DOHH2 (cell line): ENCODE measurements around the gene TIMM50.

Experiments used
- H3F3A ChIP-seq: fragments of 200-600 bp; sonication (generic), shearing (Covaris generic); 2 replicates; pipeline ENCODE4 v1.6.0; 2016; ENCODE audit warnings: antibody characterized with exemption, mild to moderate bottlenecking; ENCODE audit not compliant: control insufficient read depth, insufficient read depth
- H3K27ac ChIP-seq: fragments of 200-600 bp; sonication (generic); 2 replicates; pipeline ENCODE4 v1.5.1; 2014; ENCODE audit warnings: low read depth, mild to moderate bottlenecking, low read length, moderate library complexity
- H3K27me3 ChIP-seq: fragments of 200-600 bp; sonication (generic); 2 replicates; pipeline ENCODE4 v1.6.1; 2014; ENCODE audit warnings: mild to moderate bottlenecking, low read length, mixed read lengths; ENCODE audit not compliant: control insufficient read depth
- H3K36me3 ChIP-seq: fragments of 200-600 bp; sonication (generic); 2 replicates; pipeline ENCODE4 v1.6.1; 2014; ENCODE audit warnings: mild to moderate bottlenecking, low read length, moderate library complexity, mixed read lengths; ENCODE audit not compliant: control insufficient read depth
- H3K4me1 ChIP-seq: fragments of 200-600 bp; sonication (generic); 2 replicates; pipeline ENCODE4 v1.6.1; 2014; ENCODE audit warnings: mild to moderate bottlenecking, low read length, mixed read lengths; ENCODE audit not compliant: control insufficient read depth
- H3K4me2 ChIP-seq: fragments of 200-600 bp; sonication (generic); 2 replicates; pipeline ENCODE4 v1.6.0; 2014; ENCODE audit warnings: mild to moderate bottlenecking, low read length, moderate library complexity
- H3K4me3 ChIP-seq: fragments of 200-600 bp; sonication (generic); 2 replicates; pipeline ENCODE4 v1.5.1; 2014; ENCODE audit warnings: mild to moderate bottlenecking, low read length, mixed read lengths
- H3K79me2 ChIP-seq: fragments of 200-600 bp; sonication (generic); 2 replicates; pipeline ENCODE4 v1.6.1; 2014; ENCODE audit warnings: mild to moderate bottlenecking, low read length, mixed read lengths; ENCODE audit not compliant: control insufficient read depth
- H3K9me2 ChIP-seq: fragments of 200-600 bp; sonication (generic); replicated peaks from 2 replicates; pipeline ENCODE4 v1.6.1; 2014; ENCODE audit warnings: mild to moderate bottlenecking, low read length, mixed read lengths; ENCODE audit not compliant: control insufficient read depth
- H3K9me3 ChIP-seq: fragments of 200-600 bp; sonication (generic); 2 replicates; pipeline ENCODE4 v1.6.1; 2014; ENCODE audit warnings: antibody characterized with exemption, low read length, mixed read lengths; ENCODE audit not compliant: control insufficient read depth, insufficient read depth
- H4K20me1 ChIP-seq: fragments of 200-600 bp; sonication (generic); 2 replicates; pipeline ENCODE4 v1.6.0; 2014; ENCODE audit warnings: low read depth, mild to moderate bottlenecking, antibody characterized with exemption, low read length, moderate library complexity; ENCODE audit not compliant: control insufficient read depth, insufficient read depth
- EZH2phosphoT487 ChIP-seq: fragments of 200-600 bp; sonication (generic); IDR thresholded peaks from 2 replicates; pipeline ENCODE4 v1.6.1; 2017; ENCODE audit warnings: borderline replicate concordance, mild to moderate bottlenecking, antibody characterized with exemption, low read length, moderate library complexity, mixed read lengths
- TF ChIP-seq, protein P1 (sequence below): fragments of 200-600 bp; sonication (generic); IDR thresholded peaks from one replicate; pipeline ENCODE4 v1.5.1; 2014; ENCODE audit warnings: antibody characterized with exemption, mild to moderate bottlenecking, low read depth, low read length; ENCODE audit not compliant: poor library complexity, severe bottlenecking

TIMM50 gene

DNA sequence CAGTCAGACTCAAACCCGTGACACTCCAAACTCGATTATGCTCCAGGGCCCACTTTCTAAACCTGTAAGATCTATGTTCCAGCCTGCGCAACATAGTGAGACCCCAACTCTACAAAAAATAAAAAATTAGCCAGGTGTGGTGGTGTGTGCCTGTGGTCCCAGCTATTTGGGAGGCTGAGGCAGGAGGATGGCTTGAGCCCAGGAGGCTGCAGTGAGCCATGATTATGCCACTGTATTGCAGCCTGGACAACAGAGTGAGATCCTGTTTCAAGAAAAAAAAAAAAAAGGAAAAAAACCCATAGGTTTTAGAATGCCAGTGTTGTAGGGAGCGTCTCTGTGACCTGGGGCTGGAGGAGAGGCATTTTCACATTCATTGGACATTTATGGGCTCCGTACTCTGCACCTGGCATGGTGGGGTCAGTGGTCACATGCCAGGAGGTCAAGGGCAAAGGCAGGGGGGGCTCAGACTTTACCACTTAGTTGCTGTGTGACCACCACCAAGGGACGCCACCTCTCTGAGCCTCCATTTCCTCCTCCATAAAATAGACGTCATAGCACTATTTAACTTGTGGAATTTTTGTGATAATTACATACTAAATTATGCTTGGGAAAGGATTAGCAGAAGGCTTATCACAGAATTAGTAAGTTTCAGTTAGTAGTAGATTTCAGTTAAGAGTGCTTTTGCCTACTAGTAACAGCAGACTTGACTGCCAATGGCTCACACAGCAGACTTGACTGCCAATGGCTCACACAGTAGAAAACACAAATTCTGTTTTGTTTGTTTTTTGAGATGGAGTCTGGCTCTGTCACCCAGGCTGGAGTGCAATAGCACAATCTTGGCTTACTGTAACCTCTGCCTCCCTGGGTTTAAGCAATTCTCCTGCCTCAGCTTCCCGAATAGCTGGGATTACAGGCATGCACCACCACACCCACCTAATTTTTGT is 40.2 kb downstream of the TIMM50 start:
- H4K20me1 ChIP-seq: no peaks in the 10 kb centered on the region
- no peaks in the 10 kb centered on the region for H3K79me2 ChIP-seq
- H3F3A ChIP-seq: no peaks in the 10 kb centered on the region
- H3K9me2 ChIP-seq: no peaks in the 10 kb centered on the region
- peaks cover 22% of the 10 kb centered on the region for H3K4me1 ChIP-seq
- H3K36me3 ChIP-seq: no peaks in the 10 kb centered on the region
- no peak overlapping the region for H3K27ac ChIP-seq
- no peaks in the 10 kb centered on the region for H3K9me3 ChIP-seq
- peaks cover 10% of the 10 kb centered on the region for H3K27me3 ChIP-seq
- H3K4me3 ChIP-seq: no peak overlapping the region
- TF ChIP-seq, protein P1, sequence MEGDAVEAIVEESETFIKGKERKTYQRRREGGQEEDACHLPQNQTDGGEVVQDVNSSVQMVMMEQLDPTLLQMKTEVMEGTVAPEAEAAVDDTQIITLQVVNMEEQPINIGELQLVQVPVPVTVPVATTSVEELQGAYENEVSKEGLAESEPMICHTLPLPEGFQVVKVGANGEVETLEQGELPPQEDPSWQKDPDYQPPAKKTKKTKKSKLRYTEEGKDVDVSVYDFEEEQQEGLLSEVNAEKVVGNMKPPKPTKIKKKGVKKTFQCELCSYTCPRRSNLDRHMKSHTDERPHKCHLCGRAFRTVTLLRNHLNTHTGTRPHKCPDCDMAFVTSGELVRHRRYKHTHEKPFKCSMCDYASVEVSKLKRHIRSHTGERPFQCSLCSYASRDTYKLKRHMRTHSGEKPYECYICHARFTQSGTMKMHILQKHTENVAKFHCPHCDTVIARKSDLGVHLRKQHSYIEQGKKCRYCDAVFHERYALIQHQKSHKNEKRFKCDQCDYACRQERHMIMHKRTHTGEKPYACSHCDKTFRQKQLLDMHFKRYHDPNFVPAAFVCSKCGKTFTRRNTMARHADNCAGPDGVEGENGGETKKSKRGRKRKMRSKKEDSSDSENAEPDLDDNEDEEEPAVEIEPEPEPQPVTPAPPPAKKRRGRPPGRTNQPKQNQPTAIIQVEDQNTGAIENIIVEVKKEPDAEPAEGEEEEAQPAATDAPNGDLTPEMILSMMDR: no peak
- TF ChIP-seq EZH2phosphoT487: no peak
- no peak overlapping the region for H3K4me2 ChIP-seq

DNA sequence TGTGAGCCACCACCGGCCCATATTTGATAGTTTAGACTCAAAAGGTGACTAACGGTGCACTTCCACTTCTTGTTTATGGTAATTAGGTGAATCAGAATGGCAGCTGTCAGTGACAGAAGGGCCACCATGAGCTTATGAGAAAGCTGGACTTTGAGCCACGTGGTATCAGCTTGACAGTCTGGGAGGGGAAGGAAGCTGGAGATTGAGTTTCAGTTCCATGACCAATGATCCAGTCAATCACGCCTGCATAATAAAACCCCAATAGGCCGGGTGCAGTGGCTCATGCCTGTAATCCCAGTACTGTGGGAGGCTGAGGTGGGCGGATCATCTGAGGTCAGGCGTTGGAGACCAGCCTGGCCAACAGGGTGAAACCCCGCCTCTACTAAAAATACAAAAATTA is 43.9 kb downstream of the TIMM50 start:
- H3K9me3 ChIP-seq: no peaks in the 10 kb centered on the region
- peaks cover 3% of the 10 kb centered on the region for H3K79me2 ChIP-seq
- peaks cover 7% of the 10 kb centered on the region for H3K4me1 ChIP-seq
- H3K27me3 ChIP-seq: no peaks in the 10 kb centered on the region
- no peak overlapping the region for H3K4me3 ChIP-seq
- no peaks in the 10 kb centered on the region; the same call in 1 of the 2 replicates for H3K36me3 ChIP-seq
- H3K9me2 ChIP-seq: no peaks in the 10 kb centered on the region
- H3K4me2 ChIP-seq: no peak overlapping the region
- H3K27ac ChIP-seq: no peak overlapping the region
- no peaks in the 10 kb centered on the region for H4K20me1 ChIP-seq
- TF ChIP-seq, protein P1: no peak
- no peak for TF ChIP-seq EZH2phosphoT487
- no peaks in the 10 kb centered on the region; the same call in 1 of the 2 replicates for H3F3A ChIP-seq

DNA sequence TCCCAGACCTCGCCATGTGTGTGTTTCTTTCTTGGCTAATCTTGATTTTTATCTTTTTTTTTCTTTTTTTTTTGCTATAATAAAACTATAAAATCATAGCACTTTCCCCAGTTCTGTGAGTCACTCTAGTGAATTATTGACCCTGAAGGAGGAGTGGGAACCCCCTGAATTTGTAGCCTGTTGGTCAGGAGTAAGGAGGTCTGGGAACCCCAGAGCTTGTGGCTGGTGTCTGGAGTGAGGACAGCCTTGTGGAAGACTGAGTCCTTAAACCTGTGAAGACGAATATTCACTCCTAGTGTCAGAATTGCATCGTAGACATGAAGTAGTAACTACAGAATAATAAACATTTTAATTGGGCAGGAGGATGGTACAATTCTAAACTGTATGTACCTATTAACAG is 44.6 kb downstream of the TIMM50 start:
- TF ChIP-seq, protein P1: no peak
- no peak for TF ChIP-seq EZH2phosphoT487
- H3K79me2 ChIP-seq: peaks cover 8% of the 10 kb centered on the region
- no peak overlapping the region for H3K4me3 ChIP-seq
- no peaks in the 10 kb centered on the region for H3K4me1 ChIP-seq
- H3K4me2 ChIP-seq: no peak overlapping the region
- no peaks in the 10 kb centered on the region for H3K27me3 ChIP-seq
- no peaks in the 10 kb centered on the region; the same call in 1 of the 2 replicates for H3K36me3 ChIP-seq
- H3K9me3 ChIP-seq: no peaks in the 10 kb centered on the region
- no peak overlapping the region for H3K27ac ChIP-seq
- no peaks in the 10 kb centered on the region; the same call in 1 of the 2 replicates for H3F3A ChIP-seq
- no peaks in the 10 kb centered on the region for H4K20me1 ChIP-seq
- no peaks in the 10 kb centered on the region for H3K9me2 ChIP-seq
